ENCODE measurements around the gene CMC2. TPM values are rescaled to one million over a fixed set of nuclear protein-coding genes. Genes with fewer than 3 reads are reported as not detected.

Gene CMC2
- 144 and 150 TPM in 2 replicates for total RNA-seq (2014; rRNA removed; shearing (Covaris generic))

DNA sequence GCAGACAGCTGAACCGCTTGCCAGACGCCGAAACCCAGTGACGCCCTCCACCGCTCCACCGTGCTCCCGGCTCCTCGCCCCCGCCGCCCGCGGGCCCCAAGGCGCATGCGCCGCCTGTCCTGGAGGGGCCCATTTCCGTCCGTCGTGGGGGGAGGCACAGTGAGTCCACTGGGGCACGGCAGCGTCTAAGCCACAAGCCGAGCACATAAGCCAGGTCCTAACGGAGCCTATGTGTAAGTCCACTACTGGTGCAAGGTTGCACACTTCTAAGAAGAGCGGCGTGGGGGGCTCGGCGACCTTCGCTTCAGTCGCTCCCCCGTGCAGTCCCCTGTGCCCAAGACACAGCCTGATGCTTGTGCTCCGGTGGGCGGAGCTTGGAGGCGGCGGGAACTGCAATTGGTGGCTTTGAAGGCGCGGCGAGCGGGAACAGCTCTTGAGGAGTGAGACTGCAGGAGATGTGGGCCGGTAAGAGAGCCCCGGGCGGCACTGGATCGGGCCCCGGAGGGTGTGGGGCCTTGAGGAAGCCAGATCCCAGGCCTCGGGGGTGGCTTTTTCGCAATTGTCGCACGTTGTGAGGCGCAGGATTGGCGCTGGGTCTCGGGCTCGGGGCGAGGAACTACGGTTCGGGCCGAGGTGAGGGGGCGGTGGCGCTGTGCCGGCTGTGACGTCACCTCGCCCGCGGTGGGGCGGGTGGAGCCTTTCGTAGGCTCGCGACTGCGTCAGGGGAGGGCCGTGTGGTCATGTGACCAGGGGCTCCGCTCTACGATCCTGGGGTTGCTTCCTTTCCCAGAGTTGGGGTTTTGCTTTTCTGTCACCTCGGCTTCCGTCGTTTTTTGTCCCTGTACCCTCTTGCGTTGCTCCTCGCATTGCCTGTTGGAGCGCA lies at the start of gene CMC2, which contains the start of gene CENPN:
CMC2 (minus strand) TSS at position 73 of the 883 bp plus-strand sequence. CDS start 9,491 bp downstream, outside the sequence.
CENPN (plus strand) TSS at position 402 of the 883 bp plus-strand sequence. CDS start 4,726 bp downstream, outside the sequence.
- DNase-seq (ENCODE audit: low read depth): peak; percentile 98

DNA sequence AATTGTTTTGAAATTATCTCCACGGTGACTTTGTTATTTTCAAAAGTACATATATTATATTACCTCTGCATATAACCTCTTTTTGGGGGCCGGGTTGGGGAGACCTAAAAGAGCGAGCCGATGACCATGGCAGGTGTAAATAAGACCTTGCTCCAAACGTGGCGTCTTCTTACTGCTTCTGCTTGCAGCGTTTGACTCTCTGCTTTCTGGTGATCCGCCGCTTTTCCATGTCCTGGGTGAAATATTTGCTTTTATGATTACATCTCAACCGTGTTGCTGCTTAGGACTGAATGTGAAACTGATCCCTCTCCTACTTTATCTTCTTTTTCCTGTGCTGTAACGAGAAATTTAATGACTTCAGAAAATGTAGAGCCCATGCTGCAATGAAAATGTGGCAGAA lies 47.1 kb upstream of the CMC2 start:
- no peak for DNase-seq (ENCODE audit: low read depth)

DNA sequence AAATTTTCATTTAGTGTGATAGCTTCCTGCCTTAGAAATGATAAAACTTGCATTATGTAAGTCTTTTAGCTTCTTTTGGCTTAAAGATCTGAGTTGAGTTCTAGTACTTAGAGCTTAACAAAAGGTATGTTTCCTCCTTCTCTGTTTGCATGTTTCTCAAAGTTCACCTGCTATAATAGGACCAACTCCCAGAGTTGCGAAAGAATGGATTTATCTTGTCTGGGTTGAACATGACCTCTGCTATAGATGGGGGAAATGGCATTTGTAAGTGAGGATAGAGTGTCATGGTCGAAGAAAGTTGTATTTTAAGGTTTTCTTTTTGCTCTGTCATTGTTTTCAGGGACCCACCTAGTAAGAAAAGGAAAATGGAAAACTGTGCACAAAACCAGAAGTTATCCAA lies 36.1 kb upstream of the CMC2 start:
- DNase-seq (ENCODE audit: low read depth): no peak

DNA sequence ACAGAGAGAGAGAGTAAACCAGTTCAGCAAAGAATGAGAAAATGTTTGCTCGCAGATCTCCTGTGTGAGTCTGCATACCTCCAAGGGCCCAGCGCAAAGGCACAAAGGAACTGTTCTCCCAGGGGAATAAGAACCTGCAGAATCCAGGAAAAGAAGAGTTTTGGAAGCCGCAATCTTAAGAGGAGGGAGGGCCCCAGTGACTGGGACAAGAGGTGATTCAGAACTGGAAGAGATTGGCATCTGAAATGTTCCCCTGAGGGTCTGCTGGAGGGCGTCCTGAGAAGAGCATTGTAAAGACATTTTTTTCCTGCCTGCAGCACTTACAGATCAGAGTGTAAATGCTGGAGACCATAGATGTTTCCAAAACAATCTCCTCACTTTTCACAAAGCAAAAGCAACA lies 35.0 kb upstream of the CMC2 start:
- no peak for DNase-seq (ENCODE audit: low read depth)

DNA sequence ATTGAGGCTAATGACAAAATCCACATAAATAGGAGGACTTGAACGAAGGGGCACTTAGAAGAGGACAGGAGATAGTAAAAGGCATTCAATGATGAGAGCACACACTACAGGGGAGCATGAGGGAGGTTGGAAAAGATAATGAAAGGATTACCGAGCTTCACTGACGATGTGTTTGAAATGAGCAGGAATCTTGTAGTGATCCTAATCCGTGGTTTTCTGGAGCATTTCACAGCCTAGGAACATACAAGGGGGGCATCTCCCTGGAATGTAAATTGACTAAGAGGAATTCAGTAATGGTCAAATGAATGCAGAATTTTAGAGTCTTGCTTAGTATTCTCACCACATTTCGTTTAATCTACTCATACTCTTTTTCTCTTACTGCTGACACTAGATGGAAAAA lies 34.2 kb upstream of the CMC2 start:
- DNase-seq (ENCODE audit: low read depth): no peak

DNA sequence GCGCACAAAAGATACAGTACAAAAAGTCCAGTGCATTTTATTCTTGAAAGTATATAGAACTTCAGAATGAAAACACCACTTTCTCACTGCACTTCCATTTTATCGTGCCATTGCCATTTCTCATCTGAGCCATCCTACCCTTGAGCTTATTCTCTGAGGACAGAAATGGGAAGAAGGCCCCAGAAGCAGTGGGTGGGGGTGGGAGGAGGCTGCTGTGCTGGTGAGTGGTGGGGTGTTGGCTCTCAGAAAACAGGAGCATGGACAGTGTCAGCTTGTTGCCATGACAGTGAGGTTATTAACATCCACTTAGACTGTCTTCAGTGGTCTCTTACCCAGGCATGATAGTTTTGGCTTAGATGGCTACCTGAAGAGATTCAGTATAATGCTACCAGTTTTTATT lies 33.4 kb upstream of the CMC2 start:
- DNase-seq (ENCODE audit: low read depth): no peak

DNA sequence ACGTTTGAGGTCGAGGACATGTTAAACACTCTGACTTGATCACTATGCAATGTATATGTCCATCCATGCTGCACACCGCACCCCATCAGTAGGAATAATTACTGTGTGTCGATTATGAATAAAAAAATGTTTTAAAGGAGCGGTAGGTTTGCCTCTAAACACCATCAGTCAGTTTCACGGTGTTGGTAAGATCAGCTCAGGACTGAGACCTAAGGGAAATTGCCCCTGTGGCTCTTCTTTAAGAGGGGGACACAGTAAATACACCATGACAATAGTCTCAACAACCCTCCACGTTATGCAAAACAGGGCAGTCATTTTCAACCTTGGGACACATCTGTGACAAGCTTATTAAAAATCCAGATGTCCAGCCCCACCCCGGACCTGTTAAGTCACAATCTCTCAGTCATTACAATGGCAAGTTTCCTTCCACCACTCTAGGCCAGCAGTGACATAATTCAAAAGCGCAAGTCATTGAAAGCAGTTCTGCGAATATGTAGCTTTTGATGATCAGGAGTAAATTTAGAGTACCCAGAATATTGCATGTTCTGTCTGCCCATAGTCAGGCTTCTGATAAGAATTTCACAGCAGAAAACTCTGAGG lies 30.2 kb upstream of the CMC2 start:
- DNase-seq (ENCODE audit: low read depth): no peak

DNA sequence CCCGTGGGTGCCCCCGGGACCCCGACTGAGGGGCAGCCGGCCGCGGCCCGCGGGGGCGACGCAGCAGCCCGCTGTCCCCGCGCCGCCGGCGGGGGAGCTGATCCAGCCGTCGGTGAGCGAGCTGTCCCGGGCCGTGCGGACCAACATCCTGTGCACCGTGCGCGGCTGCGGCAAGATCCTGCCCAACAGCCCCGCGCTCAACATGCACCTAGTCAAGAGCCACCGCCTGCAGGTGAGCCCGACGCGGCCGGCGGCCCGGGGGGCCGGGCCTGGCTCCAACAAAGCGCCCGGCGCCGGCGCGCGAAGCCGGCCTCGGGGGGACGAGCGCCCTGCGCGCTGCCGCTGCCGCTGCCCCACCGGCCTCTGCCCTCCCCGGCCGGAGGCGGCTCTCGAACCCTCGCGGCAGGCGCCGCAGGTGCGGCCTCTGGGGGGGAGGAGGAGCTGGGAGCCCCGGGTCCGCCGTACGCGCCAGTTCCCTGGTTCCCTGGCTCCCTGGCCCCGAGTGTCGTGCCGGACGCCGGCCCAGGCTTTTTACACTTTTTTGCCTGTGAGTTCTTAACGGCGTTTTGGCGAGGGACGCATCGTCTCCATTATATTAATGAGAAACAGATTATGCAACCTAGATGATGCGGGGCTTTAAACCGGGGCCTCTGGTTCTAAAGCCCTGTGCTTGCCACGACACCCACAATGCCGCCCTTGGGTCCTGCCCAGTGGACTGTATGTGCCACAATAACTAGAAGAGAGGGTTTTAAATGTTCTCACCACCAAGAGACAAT lies 29.5 kb upstream of the CMC2 start:
- peak; percentile 31 for DNase-seq (ENCODE audit: low read depth)

DNA sequence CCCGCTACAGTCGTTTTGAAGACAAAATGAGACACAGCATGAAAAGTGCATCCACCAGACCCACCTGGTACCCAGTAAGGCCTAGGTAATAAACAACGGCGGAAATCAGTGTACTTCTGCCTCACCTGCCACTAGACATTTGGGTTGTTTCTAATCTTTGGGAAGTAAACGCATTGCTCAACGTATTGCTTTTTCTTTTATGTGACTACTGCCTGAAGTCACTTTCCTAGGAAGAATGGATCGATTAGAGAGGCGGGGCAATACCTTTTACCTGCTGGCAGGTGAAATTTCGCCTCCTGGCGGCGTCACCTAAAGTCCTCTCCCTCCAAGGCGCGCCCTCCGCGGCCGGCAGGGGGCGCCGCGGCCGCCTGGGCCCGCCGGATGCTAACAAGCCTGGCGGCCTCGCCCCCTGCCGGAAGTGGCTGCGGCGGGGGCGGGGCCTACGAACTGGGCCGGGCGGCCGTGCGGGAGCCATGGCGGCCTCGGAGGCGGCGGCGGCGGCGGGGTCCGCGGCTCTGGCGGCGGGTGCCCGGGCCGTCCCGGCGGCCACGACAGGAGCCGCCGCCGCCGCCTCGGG lies 28.8 kb upstream of the CMC2 start, which contains the start of gene ATMIN:
ATMIN (plus strand) TSS at position 445 of the 577 bp plus-strand sequence; CDS start at position 474, 29 bp downstream.
- peak; percentile 83 for DNase-seq (ENCODE audit: low read depth)

DNA sequence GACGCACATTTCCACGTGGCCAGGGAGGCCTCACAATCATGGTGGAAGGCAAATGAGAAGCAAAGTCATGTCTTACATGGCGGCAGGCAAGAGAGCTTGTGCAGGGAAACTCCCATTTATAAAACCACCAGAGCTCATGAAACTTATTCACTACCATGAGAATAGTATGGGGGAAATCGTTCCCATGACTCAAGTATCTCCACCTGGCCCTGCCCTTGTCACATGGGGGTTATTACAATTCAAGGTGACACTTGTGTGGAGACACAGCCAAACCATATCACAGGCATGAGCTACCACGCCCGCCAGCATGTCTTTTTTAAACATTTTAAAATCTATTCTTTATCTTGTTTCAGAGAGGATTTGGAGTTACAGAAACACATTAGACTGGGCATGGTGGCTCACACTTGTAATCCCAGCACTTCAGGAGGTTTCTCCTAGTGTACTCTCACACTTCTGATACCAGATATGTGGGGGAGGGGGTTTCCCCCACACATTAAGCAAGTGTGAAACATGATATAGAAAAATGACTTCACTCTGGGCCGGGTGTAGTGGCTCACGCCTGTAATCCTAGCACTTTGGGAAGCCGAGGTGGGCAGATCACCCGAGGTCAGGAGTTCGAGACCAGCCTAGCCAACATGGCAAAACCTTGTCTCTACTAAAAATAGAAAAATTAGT lies 23.4 kb upstream of the CMC2 start:
- DNase-seq (ENCODE audit: low read depth): no peak

DNA sequence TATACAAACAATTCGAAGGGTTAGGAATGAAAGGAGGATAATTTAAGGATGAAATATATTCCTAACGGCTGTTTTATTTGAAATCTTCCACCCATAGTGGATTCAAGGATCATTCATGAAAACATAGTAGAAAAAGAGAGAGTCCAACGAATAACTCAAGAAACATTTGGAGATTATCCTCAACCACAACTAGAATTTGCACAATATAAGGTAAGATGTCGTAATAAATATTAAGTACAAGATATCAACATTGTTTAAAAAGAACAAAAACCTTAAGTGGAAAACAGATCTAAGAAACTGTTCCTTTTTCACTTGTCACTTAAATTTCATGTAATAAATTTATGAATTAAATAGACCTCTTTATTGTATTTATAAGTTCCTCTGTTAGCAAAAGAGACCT lies 19.7 kb upstream of the CMC2 start:
- DNase-seq (ENCODE audit: low read depth): no peak

DNA sequence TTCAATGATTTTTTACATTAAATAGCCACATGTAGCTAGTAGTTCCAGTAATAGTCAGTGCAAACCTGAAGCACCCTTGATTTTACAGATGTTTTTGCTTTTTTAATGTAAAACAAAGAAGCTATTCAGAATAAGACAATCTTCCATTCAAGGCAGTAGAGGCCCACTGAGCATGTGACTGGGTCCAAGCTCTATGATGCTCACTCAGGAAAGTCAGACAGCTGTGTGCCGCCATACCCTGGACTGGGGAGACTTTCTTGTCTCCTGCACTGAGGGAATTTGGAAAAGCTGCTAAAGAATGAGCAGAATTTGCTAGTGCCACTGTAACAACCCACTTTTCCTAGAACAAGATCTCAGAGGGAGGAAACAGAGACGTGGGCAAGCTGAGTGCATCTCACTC lies 11.8 kb upstream of the CMC2 start:
- no peak for DNase-seq (ENCODE audit: low read depth)

DNA sequence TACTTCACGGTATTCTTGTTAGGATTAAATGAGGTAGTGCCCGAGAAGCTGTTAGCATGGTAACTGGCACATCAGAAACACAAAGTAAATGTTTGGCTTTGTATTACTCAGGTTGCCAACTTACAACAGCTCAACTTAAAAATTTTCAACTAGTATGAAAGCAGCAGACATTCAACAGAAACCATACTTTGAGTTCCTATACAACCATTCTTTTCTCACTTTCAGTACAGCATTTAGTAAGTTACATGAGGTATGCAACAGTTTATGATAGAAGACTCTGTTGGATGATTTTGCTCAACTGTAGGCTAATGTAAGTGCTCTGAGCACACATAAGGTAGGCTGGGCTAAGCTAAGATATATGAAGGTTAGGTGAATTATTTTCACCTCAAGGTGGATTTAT lies 8.0 kb upstream of the CMC2 start:
- no peak for DNase-seq (ENCODE audit: low read depth)

DNA sequence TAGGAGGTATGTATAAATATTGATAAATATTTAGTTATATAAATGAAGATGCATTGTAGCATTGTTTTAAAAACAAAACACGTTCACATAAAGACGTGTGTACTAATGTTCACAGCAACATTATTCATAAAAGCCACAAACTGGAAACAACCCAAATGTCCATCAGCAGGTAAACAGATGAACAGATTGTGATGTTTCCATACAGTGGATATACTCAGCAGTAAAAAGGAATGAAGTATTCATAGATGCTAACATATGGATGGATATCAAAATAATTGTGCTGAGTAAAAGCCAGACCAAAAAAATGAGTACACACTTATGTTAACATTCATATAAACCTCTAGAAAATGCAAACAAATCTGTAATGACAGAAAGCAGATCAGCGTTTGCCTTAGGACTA lies 6.3 kb upstream of the CMC2 start:
- DNase-seq (ENCODE audit: low read depth): no peak

DNA sequence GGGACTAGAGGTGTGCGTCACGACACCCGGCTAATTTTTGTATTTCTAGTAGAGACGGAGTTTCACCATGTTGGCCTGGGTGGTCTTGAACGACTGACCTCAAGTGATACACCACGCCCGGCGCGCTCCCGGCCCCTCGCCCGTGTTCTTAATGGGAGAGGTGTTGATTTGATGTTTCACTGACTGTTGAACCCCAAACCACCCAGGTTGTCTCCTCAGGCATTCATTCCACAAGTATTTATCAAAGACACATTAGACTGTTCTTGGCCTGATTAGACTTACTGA lies 1.8 kb upstream of the CMC2 start:
- DNase-seq (ENCODE audit: low read depth): no peak

DNA sequence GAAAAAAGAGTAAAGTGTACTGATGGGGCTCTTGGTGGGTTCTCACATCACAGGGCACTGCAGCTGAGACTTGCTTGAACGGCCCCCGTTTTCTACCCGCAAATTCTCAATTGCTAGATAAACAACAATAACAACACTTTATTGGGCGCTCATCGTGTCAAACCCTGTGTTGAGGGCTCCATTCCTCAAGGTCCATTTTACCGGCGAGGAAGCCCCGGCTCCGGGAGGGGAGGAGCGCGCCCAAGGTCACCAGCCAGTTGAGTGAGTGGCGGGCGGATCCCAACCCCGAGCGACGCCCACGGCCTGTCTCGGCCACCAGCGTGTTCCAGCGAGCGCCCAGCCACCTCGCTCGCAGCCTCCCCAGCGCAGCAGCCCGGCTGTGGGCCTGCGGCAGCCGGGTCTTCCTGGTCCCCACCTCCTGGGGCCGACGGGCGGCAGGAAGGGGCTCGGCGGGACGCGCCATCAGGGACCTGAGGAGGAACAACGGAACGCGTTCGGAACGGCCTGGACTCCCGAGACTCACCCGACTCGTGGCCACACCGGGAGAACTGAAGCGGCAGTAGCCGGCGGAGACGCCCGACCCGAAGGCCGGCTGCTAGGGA lies 373 bp downstream of the CMC2 start:
- peak; percentile 68 for DNase-seq (ENCODE audit: low read depth)

DNA sequence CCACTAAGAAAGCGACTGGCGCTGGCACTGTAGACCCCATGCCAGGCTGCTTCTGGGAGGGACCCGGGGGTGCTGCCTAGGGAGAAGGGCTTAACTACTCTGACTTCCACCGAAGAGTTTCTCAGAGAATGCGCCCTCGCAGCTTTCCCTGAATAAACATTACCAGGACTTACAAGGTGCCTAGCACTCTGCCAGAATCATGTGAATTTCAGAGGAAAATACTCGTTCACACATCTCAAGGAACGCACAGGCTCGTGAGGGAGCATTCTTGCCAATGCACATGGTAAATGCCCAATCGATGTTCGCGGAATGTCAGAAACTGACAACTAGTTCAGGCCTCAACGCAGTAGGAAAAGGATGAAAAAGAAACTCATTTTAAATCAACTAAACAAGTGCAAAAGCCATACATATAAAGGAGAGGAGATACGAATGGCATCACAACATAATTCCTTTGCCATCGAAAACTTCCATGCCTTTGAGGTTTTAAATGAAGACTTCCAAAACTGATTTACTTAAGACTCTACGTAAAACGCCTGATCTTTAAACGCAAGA lies 999 bp downstream of the CMC2 start:
- DNase-seq (ENCODE audit: low read depth): no peak

DNA sequence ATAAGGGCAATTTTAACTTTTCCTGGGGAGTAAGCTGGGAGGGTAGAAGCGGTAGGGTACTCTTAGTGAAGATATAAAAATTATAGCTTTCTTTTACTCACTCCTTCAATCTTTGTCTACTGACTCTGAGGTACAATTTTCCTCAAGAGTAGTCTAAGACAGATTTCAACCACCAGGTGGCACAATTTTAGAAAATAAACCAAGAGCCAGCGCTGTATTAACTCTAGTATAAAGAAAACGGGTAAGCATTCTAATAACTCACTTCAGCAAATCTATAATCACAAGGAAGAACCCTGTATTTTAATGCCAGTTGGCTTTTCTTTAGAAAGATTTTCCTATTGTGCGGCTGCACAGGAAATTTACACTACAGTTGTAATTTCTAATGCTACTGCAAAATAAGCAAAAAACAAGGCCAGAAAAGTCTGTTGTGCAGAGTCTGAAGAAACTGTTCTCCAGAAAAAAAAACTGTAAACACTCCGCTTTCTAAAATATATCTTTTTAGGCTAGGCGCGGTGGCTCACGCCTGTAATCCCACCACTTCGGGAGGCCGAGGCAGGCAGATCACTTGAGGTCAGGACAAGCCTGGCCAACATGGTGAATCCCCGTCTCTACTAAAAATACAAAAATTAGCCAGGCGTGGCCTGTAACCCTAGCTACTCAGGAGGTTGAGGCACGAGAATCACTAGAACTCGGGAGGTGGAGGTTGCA lies 1.9 kb downstream of the CMC2 start:
- DNase-seq (ENCODE audit: low read depth): peak; percentile 65

DNA sequence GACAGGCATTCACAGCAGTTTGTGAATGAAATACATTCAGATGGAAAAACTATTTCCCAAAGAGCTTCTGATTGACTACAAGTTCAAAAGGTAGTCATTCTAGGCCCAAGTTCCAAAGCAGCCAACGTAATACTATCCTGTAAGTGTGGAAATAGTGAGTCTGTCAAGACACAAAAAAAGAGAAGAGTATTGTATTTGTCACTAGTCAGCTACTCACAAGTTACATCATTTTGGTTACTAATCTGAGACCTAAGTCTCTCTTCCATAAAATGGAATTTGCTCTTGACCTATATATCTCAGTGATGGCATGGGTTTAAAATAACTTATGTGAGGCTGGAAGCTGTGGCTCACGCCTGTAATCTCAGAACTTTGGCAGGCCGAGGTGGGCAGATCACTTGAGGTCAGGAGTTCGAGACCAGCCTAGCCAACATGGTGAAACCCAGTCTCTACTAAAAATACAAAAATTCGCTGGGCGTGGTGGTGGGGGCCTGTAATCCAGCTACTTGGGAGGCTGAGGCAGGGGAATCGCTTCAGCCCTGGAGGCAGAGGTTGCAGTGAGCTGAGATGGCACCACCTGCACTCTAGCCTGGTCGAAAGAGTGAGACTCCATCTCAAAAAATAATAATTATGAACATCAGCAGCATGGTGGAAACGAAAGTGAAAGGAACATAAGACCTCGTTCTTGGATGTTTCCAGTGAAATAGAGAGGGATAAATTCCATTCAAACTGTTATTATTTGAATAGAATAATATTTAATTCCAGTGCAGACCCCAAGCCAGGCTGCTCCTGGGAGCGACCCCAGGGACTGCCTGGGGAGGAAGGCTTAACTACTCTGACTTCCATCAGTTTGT lies 2.9 kb downstream of the CMC2 start:
- no peak for DNase-seq (ENCODE audit: low read depth)

Data from M059J (cell line).